ENCODE results near the gene IDH3G. TPM values are rescaled to one million over a fixed set of nuclear protein-coding genes. Genes with fewer than 3 reads are reported as not detected.

Gene IDH3G
- total RNA-seq, 1 donor from 2014 or later, result 62.2 TPM

- no peak for TF ChIP-seq CTCF (conservative IDR thresholded peaks at IDR 0.05; ENCODE audit: low read depth, low read length)
- DNase-seq (ENCODE audit: low read depth), result no peak
- no peak overlapping the region for H3K4me3 ChIP-seq (ENCODE audit: low read depth, low read length)
Measured at GRCh38 chrX:153829549-153829798, 35.3 kb upstream of the IDH3G start.

- no peak for DNase-seq (ENCODE audit: low read depth)
- no peak overlapping the region for H3K4me3 ChIP-seq (ENCODE audit: low read depth, low read length)
- no peak for TF ChIP-seq CTCF (conservative IDR thresholded peaks at IDR 0.05; ENCODE audit: low read depth, low read length)
Measured at GRCh38 chrX:153828723-153829548, 34.8 kb upstream of the IDH3G start.

GRCh38 chrX:153828308-153828707, 34.1 kb upstream of the IDH3G start:
- H3K4me3 ChIP-seq (ENCODE audit: low read depth, low read length), result no peak overlapping the region
- TF ChIP-seq CTCF (conservative IDR thresholded peaks at IDR 0.05; ENCODE audit: low read depth, low read length), result no peak
- DNase-seq (ENCODE audit: low read depth), result no peak

GRCh38 chrX:153827903-153828302, 33.7 kb upstream of the IDH3G start:
- no peak for DNase-seq (ENCODE audit: low read depth)
- H3K4me3 ChIP-seq (ENCODE audit: low read depth, low read length), result no peak overlapping the region
- no peak for TF ChIP-seq CTCF (conservative IDR thresholded peaks at IDR 0.05; ENCODE audit: low read depth, low read length)

GRCh38 chrX:153827016-153827415, 32.8 kb upstream of the IDH3G start:
- H3K4me3 ChIP-seq (ENCODE audit: low read depth, low read length), result no peak overlapping the region
- no peak for TF ChIP-seq CTCF (conservative IDR thresholded peaks at IDR 0.05; ENCODE audit: low read depth, low read length)
- no peak for DNase-seq (ENCODE audit: low read depth)

- DNase-seq (ENCODE audit: low read depth), result no peak
- no peak overlapping the region for H3K4me3 ChIP-seq (ENCODE audit: low read depth, low read length)
- no peak for TF ChIP-seq CTCF (conservative IDR thresholded peaks at IDR 0.05; ENCODE audit: low read depth, low read length)
Measured at GRCh38 chrX:153825042-153825441, 30.9 kb upstream of the IDH3G start.

- DNase-seq (ENCODE audit: low read depth), result no peak
- TF ChIP-seq CTCF (conservative IDR thresholded peaks at IDR 0.05; ENCODE audit: low read depth, low read length), result no peak
- H3K4me3 ChIP-seq (ENCODE audit: low read depth, low read length), result no peak overlapping the region
Measured at GRCh38 chrX:153824348-153824747, 30.2 kb upstream of the IDH3G start.
